T-helper 1 cell treated with Interleukin-12 subunit alpha and Interleukin-12 subunit beta and Interleukin-4 antibody, amounts not matched to agents 30 μg/mL and 1 μg/mL, for 36 hours (primary cell): ENCODE measurements around the gene OSBPL7.

Experiments
- H3K27ac Mint-ChIP-seq: one replicate; pipeline ENCODE4 v1.8.0; 2021; ENCODE audit warnings: mild to moderate bottlenecking, mixed read lengths
- H3K27me3 Mint-ChIP-seq: one replicate; pipeline ENCODE4 v1.8.0; 2021; ENCODE audit warnings: low read depth, mixed read lengths
- H3K36me3 Mint-ChIP-seq: one replicate; pipeline ENCODE4 v1.8.0; 2021; ENCODE audit warnings: low read depth, mixed read lengths
- H3K4me1 Mint-ChIP-seq: one replicate; pipeline ENCODE4 v1.8.0; 2021; ENCODE audit warnings: low read depth, mixed read lengths
- H3K4me3 Mint-ChIP-seq: one replicate; pipeline ENCODE4 v1.8.0; 2021; ENCODE audit warnings: mild to moderate bottlenecking, moderate library complexity, mixed read lengths
- H3K9me3 Mint-ChIP-seq: one replicate; pipeline ENCODE4 v1.8.0; 2021; ENCODE audit warnings: mixed read lengths

Gene OSBPL7

DNA sequence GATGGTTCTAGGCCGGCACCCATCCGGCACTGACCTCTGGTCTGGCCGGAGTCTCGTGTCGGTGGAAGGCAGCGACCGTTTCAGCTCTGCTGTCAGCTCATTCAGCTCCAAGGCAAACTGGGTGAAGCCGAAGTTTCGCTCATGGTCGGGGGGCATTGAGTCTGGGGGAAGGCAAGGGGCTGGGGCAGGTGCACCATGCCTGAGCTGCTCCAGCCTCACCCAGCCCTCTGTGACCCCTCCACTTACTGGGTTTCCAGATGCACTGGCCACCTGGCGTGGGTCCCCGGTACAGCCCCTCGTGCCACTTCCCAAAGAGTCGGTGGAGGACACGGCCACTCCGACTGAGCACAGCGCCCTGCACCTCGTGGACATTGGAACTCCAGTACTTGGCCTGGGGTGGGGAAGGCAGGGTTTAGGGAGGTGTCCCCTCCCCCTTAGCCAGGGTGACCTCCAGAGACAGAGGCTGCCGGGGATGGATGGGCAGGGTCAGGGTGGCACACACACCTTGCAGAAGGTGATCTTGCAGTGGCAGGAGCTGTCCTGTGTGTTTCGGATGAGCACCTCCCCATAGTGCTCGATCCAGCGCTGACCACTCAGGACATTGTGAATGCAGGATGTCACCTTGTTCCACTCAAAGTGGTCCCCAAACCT is 12.6 kb downstream of the OSBPL7 start:
- Mint-ChIP-seq H3K36me3 (peaks cover 32% of the 10 kb centered on the region), H3K27ac (no peak overlapping the region), H3K27me3 (no peaks in the 10 kb centered on the region), H3K4me1 (peaks cover 2% of the 10 kb centered on the region), H3K4me3 (no peak overlapping the region), H3K9me3 (no peaks in the 10 kb centered on the region)

DNA sequence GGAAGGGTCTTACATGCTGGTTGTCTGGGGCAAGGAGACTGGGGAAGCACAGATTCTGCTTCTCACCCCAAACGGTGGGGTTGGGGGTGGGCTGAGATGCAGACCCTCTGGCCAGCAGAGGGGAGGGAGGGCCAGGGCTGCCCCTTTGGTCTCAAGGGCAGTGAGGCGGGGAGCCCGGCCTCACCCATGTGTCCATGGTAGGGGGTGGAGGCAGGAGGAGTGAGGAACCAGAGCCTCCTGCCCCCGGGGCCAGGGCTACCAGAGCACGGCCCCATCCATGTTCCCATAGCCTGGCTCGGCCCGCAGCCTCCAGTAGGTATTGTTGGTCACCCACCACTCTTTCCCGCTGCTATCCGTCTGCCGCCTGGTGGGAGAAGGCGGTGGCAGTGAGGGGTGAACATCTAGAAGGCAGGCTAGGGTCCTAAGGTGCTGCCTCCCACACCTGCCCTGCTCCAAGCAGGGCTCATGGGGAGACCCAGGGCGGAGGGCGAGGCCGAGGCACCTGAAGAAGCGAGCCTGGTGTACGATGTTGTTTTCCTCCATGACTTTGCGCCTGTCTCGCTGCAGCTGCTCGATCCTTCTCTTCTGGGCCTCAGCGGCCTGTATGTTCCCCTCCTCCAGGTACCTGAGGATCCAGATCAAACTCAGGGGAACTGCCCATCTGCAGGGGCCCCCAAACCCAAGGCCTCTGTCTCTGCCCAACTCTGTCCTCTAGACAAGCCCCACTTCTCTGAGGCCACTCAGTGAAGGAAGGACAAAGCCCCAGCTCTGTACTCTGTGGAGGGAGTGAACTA is 13.4 kb downstream of the OSBPL7 start:
- Mint-ChIP-seq H3K4me1 (peaks cover 2% of the 10 kb centered on the region), H3K27ac (no peak overlapping the region), H3K9me3 (no peaks in the 10 kb centered on the region), H3K27me3 (no peaks in the 10 kb centered on the region), H3K4me3 (no peak overlapping the region), H3K36me3 (peaks cover 32% of the 10 kb centered on the region)

DNA sequence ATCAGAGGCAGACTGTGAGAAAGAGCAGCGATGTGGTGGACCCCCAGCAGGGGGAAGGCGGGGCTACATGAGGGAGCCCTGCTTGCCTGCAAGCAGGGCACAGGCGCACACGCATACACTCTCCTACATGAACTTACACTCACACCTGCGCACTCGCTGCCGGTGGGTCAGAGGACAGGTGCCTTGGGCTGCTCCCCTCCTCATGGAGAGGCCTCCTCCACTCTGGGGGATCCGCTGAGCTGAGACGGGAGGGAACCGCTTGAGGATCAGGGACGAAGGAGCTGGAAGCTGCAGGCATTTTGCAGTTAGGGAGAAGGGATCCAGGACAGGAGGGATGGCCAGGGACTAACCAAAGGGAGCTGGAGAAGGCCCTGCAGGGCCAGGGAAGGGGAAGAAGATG is 14.2 kb downstream of the OSBPL7 start:
- Mint-ChIP-seq H3K27ac (no peak overlapping the region), H3K36me3 (peaks cover 24% of the 10 kb centered on the region), H3K27me3 (no peaks in the 10 kb centered on the region), H3K4me3 (no peak overlapping the region), H3K4me1 (peaks cover 1% of the 10 kb centered on the region), H3K9me3 (no peaks in the 10 kb centered on the region)

GRCh38 chr17:47806913-47807255 is 14.7 kb downstream of the OSBPL7 start:
- peaks cover 5% of the 10 kb centered on the region for H3K4me1 Mint-ChIP-seq
- H3K9me3 Mint-ChIP-seq: no peaks in the 10 kb centered on the region
- peaks cover 22% of the 10 kb centered on the region for H3K36me3 Mint-ChIP-seq

DNA sequence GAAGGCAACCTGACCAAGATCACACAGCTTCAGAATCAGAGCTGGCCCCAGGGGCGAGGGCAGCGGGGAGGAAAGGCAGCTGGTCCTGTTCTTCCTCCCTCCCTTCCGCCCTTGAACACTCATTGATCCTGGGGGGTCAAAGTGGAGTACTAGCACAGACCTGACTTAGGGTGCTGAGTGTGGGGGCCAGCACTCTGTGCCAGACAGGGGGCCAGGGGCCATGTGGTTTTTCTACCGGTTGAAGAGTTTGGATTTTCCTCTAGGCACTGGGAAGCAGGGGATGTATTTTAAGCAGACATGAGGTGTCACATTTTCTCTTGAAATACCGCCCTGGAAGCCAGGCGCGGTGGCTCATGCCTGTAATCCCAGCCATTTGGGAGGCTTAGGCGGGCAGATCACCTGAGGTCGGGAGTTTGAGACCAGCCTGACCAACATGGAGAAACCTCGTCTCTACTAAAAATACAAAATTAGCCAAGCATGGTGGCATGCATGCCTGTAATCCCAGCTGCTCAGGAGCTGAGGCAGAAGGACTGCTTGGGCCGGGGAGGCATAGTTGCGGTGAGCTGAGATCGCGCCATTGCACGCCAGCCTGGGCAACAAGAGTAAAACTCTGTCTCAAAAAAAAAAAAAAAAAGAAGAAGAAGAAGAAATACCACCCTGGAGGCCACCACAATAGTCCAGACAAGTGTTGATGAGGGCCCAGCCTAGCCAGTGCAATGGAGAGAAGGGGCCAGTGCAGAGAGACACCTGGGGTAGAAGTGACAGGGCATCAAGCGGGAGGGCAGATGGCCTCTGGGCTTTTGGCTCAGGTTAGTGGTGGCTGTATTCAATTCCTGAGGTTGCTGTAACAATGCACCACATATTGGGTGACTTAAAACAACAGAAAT is 15.3 kb downstream of the OSBPL7 start:
- H3K9me3 Mint-ChIP-seq: no peaks in the 10 kb centered on the region
- H3K36me3 Mint-ChIP-seq: peaks cover 20% of the 10 kb centered on the region
- H3K27ac Mint-ChIP-seq: no peak overlapping the region
- H3K4me1 Mint-ChIP-seq: peaks cover 5% of the 10 kb centered on the region
- H3K4me3 Mint-ChIP-seq: no peak overlapping the region
- H3K27me3 Mint-ChIP-seq: no peaks in the 10 kb centered on the region

More at GRCh38 chr17:47806913-47807255, 14.7 kb downstream of the OSBPL7 start:
- Mint-ChIP-seq H3K4me3 (no peak overlapping the region), H3K27ac (no peak overlapping the region), H3K27me3 (no peaks in the 10 kb centered on the region)

DNA sequence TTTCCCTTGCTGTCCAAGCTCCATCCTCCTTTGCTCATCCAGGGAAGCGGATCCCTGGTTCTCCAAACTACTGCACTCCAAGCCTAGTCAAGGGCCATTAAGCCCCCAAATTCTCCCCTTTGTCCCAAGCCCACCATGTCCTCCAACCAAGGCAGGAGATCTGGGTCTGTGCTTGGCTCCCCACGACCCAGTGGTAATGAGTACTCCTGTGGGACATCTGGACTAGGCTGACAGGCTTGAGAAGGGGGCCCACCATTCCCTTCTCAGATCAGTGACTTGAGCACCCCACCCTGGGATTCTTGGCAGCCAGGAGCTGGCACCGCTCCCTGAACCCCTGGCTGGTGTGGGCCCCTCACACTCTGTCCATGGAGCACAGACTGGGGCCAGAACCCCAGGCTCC is 17.1 kb downstream of the OSBPL7 start:
- H3K27me3 Mint-ChIP-seq: no peaks in the 10 kb centered on the region
- H3K9me3 Mint-ChIP-seq: no peaks in the 10 kb centered on the region
- no peak overlapping the region for H3K27ac Mint-ChIP-seq
- peaks cover 5% of the 10 kb centered on the region for H3K4me1 Mint-ChIP-seq
- H3K4me3 Mint-ChIP-seq: no peak overlapping the region
- H3K36me3 Mint-ChIP-seq: peaks cover 9% of the 10 kb centered on the region

GRCh38 chr17:47803751-47804150 is 17.8 kb downstream of the OSBPL7 start:
- Mint-ChIP-seq H3K4me1 (peaks cover 5% of the 10 kb centered on the region), H3K9me3 (no peaks in the 10 kb centered on the region)

GRCh38 chr17:47803201-47803600 is 18.4 kb downstream of the OSBPL7 start:
- H3K4me1 Mint-ChIP-seq: peaks cover 5% of the 10 kb centered on the region
- no peaks in the 10 kb centered on the region for H3K27me3 Mint-ChIP-seq
- no peak overlapping the region for H3K4me3 Mint-ChIP-seq
- H3K9me3 Mint-ChIP-seq: no peaks in the 10 kb centered on the region
- H3K27ac Mint-ChIP-seq: no peak overlapping the region
- H3K36me3 Mint-ChIP-seq: peaks cover 9% of the 10 kb centered on the region

More at GRCh38 chr17:47803751-47804150, 17.8 kb downstream of the OSBPL7 start:
- Mint-ChIP-seq H3K27me3 (no peaks in the 10 kb centered on the region), H3K27ac (no peak overlapping the region), H3K4me3 (no peak overlapping the region), H3K36me3 (peaks cover 9% of the 10 kb centered on the region)

DNA sequence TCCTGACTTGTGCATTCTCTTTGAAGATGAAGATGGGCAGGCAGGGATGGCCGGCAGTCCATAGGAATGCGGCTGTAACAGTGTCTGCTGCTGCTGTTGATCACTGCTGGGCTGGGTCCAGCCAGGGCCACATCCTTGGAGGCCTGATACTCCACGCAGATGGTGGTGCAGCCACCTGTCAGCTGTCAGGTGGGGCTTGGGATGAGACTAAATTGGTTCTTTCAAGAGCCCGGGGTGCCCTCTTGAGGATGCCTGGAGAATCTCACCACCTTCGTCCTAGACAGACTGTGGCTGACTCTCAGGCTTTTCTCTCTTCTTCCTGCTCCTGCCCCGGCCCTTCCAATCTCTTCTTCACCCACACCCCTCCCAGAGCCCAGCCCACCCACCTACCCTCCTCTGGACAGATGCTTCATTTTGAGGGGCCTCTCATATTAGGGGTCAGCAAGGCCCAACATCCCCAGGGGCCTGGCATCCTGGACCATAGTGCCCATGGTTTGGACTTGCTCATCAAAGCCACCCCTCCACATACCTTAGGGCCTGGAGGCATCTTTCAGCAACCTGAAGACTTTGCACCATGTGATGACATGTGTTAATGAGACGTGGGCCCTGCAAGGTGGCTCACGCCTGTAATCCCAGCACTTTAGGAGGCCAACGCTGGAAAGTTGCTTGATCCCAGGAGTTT is 19.1 kb downstream of the OSBPL7 start:
- no peak overlapping the region for H3K27ac Mint-ChIP-seq
- peaks cover 6% of the 10 kb centered on the region for H3K27me3 Mint-ChIP-seq

DNA sequence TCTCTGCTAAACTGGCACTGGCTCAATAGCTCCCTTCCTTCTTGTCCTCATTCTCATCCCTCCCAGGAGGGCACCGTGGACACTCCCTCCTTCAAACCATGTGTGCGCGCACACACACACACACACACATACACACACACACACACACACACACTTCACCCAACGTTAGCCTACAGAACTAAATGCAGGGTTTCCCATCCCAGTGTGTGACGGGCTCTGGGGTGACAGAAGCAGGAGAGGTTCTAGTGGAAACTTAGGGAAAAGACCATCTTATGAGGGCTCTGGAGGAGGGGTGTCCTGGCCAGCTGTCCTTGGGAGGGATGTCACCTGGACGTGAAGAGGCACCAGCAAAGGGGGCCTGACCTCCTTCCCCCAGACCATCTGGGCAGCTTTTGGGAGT is 19.7 kb downstream of the OSBPL7 start:
- H3K4me3 Mint-ChIP-seq: no peak overlapping the region
- no peak overlapping the region for H3K27ac Mint-ChIP-seq
- H3K4me1 Mint-ChIP-seq: peaks cover 5% of the 10 kb centered on the region
- peaks cover 8% of the 10 kb centered on the region for H3K27me3 Mint-ChIP-seq
- no peaks in the 10 kb centered on the region for H3K9me3 Mint-ChIP-seq
- peaks cover under 1% of the 10 kb centered on the region for H3K36me3 Mint-ChIP-seq

More for the DNA sequence above, 19.1 kb downstream of the OSBPL7 start:
- no peak overlapping the region for H3K4me3 Mint-ChIP-seq
- no peaks in the 10 kb centered on the region for H3K9me3 Mint-ChIP-seq
- H3K36me3 Mint-ChIP-seq: peaks cover 5% of the 10 kb centered on the region
- H3K4me1 Mint-ChIP-seq: peaks cover 5% of the 10 kb centered on the region

DNA sequence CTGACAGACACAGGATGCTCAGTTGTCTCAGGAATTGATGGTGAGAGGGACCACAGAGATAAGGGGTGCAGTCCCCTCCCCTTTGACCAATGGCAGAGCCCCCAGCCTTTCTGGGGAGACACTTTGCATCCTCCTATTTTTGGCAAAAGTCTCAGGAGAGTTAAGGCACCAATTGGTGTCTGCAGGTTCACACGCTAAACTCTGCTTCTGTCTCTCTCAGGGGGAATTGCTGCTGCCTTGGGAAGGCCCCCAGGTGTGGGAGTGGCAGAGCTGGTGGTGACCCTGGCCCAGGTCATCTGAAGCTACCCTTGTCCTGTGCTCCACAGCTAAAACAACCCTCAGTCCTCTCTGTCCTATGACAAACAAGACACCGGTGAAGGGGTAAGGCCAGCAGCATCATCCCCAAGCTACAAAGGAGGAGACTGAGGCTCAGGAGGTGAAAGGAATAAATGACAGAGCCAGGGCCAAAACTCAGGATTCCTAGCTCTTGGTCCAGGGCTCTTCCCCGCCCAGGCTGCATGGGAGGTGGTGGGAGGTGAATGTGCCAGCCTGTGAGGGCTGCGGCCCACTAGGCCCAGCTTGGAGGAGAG is 20.3 kb downstream of the OSBPL7 start:
- Mint-ChIP-seq H3K36me3 (no peaks in the 10 kb centered on the region), H3K27me3 (peaks cover 8% of the 10 kb centered on the region), H3K4me3 (no peak overlapping the region), H3K4me1 (peaks cover 5% of the 10 kb centered on the region), H3K27ac (no peak overlapping the region), H3K9me3 (no peaks in the 10 kb centered on the region)

DNA sequence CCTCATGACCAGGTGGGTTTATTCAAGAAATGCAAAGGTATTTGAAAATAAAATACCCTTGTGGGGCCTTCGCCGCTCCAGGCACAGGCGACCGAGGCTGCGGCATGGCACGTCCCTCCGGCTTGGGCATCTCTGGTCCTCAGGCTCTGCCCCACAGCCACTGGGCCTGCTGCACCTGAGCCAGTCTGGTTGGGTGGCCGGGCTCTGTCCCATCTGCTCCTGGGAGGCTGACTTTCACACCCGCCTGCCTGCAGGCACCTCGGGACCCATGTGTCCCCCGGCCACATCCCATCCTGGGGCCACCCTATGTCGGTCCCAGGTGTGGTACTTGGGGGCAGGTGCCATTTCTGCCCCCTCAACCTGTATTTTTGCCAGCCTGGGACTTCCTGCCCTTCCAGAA is 20.9 kb downstream of the OSBPL7 start:
- peaks cover 8% of the 10 kb centered on the region for H3K27me3 Mint-ChIP-seq
- peaks cover 5% of the 10 kb centered on the region for H3K4me1 Mint-ChIP-seq
- no peak overlapping the region for H3K4me3 Mint-ChIP-seq
- H3K27ac Mint-ChIP-seq: no peak overlapping the region
- no peaks in the 10 kb centered on the region for H3K9me3 Mint-ChIP-seq
- no peaks in the 10 kb centered on the region for H3K36me3 Mint-ChIP-seq

DNA sequence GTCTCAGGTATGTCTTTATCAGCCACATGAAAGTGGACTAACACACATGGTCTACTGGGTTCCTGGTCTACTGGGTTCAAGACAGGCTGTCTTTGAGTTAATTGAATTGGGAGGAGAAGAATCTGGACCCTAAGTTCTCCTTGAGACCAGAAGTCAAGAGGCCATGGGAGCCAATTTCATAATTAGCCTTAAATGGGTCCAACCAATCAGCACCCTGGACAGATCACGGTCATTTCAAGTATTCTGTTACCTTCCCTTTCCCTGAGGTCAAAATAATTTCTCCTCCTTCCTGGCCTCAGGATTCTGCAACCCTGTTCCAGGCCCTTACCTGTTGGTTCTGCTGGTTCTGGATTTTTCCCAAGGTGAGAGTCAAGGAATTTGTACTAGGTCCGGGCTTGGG is 23.8 kb downstream of the OSBPL7 start:
- Mint-ChIP-seq H3K9me3 (no peaks in the 10 kb centered on the region), H3K36me3 (no peaks in the 10 kb centered on the region), H3K27ac (no peak overlapping the region), H3K4me3 (no peak overlapping the region), H3K4me1 (peaks cover 5% of the 10 kb centered on the region), H3K27me3 (peaks cover 36% of the 10 kb centered on the region)

- Mint-ChIP-seq H3K4me1 (peaks cover 6% of the 10 kb centered on the region), H3K9me3 (no peaks in the 10 kb centered on the region), H3K27ac (no peak overlapping the region), H3K4me3 (no peak overlapping the region), H3K27me3 (peaks cover 77% of the 10 kb centered on the region), H3K36me3 (no peaks in the 10 kb centered on the region)
These were observed 28.6 kb downstream of the OSBPL7 start for GRCh38 chr17:47792979-47793378.
